ENCODE data around the gene BLNK. TPM values are rescaled to one million over a fixed set of nuclear protein-coding genes. Genes with fewer than 3 reads are reported as not detected.

BLNK gene
- total RNA-seq, 1 experiment from 2014 or later, result 1.1 TPM

- POLR2A ChIA-PET, result interaction anchor here (0.8 to 1.6 kb wide), 2 partner anchors 8 to 16 kb away, joined by 5 to 8 read pairs; partner anchors contain the start of gene BLNK
- Mint-ChIP-seq H3K27ac (ENCODE audit: low read depth, unreplicated experiment) (no peak overlapping the region), H3K9me3 (ENCODE audit: unreplicated experiment) (no peaks in the 10 kb centered on the region), H3K36me3 (ENCODE audit: insufficient read depth, unreplicated experiment) (no peaks in the 10 kb centered on the region), H3K4me3 (ENCODE audit: unreplicated experiment) (no peak overlapping the region), H3K4me1 (ENCODE audit: insufficient read depth, unreplicated experiment) (no peaks in the 10 kb centered on the region), H3K27me3 (ENCODE audit: insufficient read depth, unreplicated experiment) (no peaks in the 10 kb centered on the region)
- CTCF ChIA-PET, result interaction anchor here (0.8 to 3.2 kb wide), 2 partner anchors 15 to 25 kb away, joined by 3 to 20 read pairs; no protein-coding TSS in a partner anchor
- no peak for TF ChIP-seq CTCF (IDR thresholded peaks at IDR 0.05; ENCODE audit: unreplicated experiment)
- no peak for DNase-seq (ENCODE audit: unreplicated experiment)
- intact Hi-C loops (cut with micrococcal nuclease), result no loop called here
- BruUV-seq (replicated peaks), result no TSS peak
Measured at GRCh38 chr10:96254976-96255375, 16.4 kb downstream of the BLNK start.

- Mint-ChIP-seq H3K27ac (ENCODE audit: low read depth, unreplicated experiment) (no peak overlapping the region), H3K36me3 (ENCODE audit: insufficient read depth, unreplicated experiment) (no peaks in the 10 kb centered on the region), H3K4me3 (ENCODE audit: unreplicated experiment) (no peak overlapping the region), H3K9me3 (ENCODE audit: unreplicated experiment) (no peaks in the 10 kb centered on the region), H3K27me3 (ENCODE audit: insufficient read depth, unreplicated experiment) (no peaks in the 10 kb centered on the region), H3K4me1 (ENCODE audit: insufficient read depth, unreplicated experiment) (no peaks in the 10 kb centered on the region)
- DNase-seq (ENCODE audit: unreplicated experiment), result no peak
- intact Hi-C loops (cut with micrococcal nuclease), result no loop called here
- POLR2A ChIA-PET, result no interaction called here
- no TSS peak for BruUV-seq (replicated peaks)
- no peak for TF ChIP-seq CTCF (IDR thresholded peaks at IDR 0.05; ENCODE audit: unreplicated experiment)
- CTCF ChIA-PET, result interaction anchor here (1.7 to 2.1 kb wide), 2 partner anchors 23 to 40 kb away, joined by 8 to 11 read pairs; no protein-coding TSS in a partner anchor
Measured at GRCh38 chr10:96252730-96253129, 18.6 kb downstream of the BLNK start.

GRCh38 chr10:96250349-96250748 lies 21.0 kb downstream of the BLNK start:
- intact Hi-C loops (cut with micrococcal nuclease), result no loop called here
- H3K4me1 Mint-ChIP-seq (ENCODE audit: insufficient read depth, unreplicated experiment), result no peaks in the 10 kb centered on the region
- ChIA-PET POLR2A (interaction anchor here (0.6 to 2.0 kb wide), 3 partner anchors 21 to 288 kb away, joined by 3 to 7 read pairs (median 6); partner anchors contain the start of gene BLNK), CTCF (interaction anchor here (0.6 to 1.2 kb wide), 3 partner anchors 9 to 52 kb away, joined by 4 read pairs; no protein-coding TSS in a partner anchor)
- no peaks in the 10 kb centered on the region for H3K27me3 Mint-ChIP-seq (ENCODE audit: insufficient read depth, unreplicated experiment)
- no TSS peak for BruUV-seq (replicated peaks)
- TF ChIP-seq CTCF (IDR thresholded peaks at IDR 0.05; ENCODE audit: unreplicated experiment), result no peak
- no peak overlapping the region for H3K27ac Mint-ChIP-seq (ENCODE audit: low read depth, unreplicated experiment)
- DNase-seq (ENCODE audit: unreplicated experiment), result no peak
- no peaks in the 10 kb centered on the region for H3K36me3 Mint-ChIP-seq (ENCODE audit: insufficient read depth, unreplicated experiment)
- no peak overlapping the region for H3K4me3 Mint-ChIP-seq (ENCODE audit: unreplicated experiment)
- H3K9me3 Mint-ChIP-seq (ENCODE audit: unreplicated experiment), result no peaks in the 10 kb centered on the region

GRCh38 chr10:96249264-96249663 lies 22.1 kb downstream of the BLNK start:
- H3K4me1 Mint-ChIP-seq (ENCODE audit: insufficient read depth, unreplicated experiment), result no peaks in the 10 kb centered on the region
- BruUV-seq (replicated peaks), result no TSS peak
- no peaks in the 10 kb centered on the region for H3K36me3 Mint-ChIP-seq (ENCODE audit: insufficient read depth, unreplicated experiment)
- H3K27me3 Mint-ChIP-seq (ENCODE audit: insufficient read depth, unreplicated experiment), result no peaks in the 10 kb centered on the region
- no peaks in the 10 kb centered on the region for H3K9me3 Mint-ChIP-seq (ENCODE audit: unreplicated experiment)
- DNase-seq (ENCODE audit: unreplicated experiment), result no peak
- intact Hi-C loops (cut with micrococcal nuclease), result no loop called here
- CTCF ChIA-PET, result interaction anchor here (0.7 to 1.2 kb wide), 3 partner anchors 20 to 52 kb away, joined by 3 to 4 read pairs (median 4); no protein-coding TSS in a partner anchor
- POLR2A ChIA-PET, result no interaction called here
- H3K4me3 Mint-ChIP-seq (ENCODE audit: unreplicated experiment), result no peak overlapping the region
- TF ChIP-seq CTCF (IDR thresholded peaks at IDR 0.05; ENCODE audit: unreplicated experiment), result no peak
- no peak overlapping the region for H3K27ac Mint-ChIP-seq (ENCODE audit: low read depth, unreplicated experiment)

Measured in MCF 10A (cell line).